AML-193 (cell line): ENCODE data around the gene HOXB5.

Source experiments
- DNase-seq, 2 experiments: peaks; one replicate each; lab custom pipeline; 2025; lab: John Stamatoyannopoulos, UW

The HOXB5 gene

GRCh38 chr17:48615963-48616716 lies 22.6 kb upstream of the HOXB5 start:
- no peak for DNase-seq

- no peak for DNase-seq
These were observed 21.7 kb upstream of the HOXB5 start, which contains the start of gene HOXB8 for GRCh38 chr17:48615047-48615962. Gene HOXB8 (minus strand): TSS chr17:48615292. CDS start chr17:48614704, 588 bp downstream.

GRCh38 chr17:48613862-48614694 lies 20.5 kb upstream of the HOXB5 start:
- DNase-seq: no peak

DNA sequence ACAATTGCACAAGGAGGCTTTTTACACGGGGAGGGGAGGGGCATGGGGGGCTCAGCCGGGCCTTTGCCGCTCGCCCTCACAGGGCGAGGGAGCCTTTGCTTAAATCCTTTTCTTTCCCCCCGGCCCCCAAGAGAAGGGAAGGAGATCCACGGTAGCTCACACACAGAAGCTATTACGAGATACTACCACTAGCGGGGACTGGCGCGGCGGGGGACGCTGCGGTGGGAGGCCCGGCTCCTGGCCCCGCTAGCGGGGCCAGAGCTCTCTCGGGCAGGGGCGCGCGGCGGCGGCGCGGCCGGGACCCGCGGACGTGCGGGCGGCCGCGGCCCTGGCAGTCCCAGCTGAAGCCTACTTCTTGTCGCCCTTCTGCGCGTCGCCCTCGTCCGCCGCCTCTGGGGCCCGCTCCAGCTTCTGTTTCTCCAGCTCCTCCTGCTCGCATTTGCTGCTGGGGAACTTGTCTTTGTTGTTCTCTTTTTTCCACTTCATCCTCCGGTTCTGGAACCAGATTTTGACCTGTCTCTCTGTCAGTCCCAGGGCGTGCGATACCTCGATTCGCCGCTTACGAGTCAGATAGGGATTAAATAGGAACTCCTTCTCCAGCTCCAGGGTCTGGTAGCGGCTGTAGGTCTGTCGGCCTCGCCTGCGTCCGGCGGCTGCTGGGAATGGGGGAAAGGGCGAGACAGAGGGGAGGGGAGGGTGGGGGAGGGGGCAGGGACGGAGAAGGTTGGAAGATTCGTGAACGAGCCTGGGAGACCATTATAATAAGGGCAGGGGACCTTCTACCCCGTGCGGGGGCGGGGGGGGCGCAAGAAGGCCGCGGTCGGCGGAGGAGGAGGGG lies 19.5 kb upstream of the HOXB5 start:
- DNase-seq: no peak

DNA sequence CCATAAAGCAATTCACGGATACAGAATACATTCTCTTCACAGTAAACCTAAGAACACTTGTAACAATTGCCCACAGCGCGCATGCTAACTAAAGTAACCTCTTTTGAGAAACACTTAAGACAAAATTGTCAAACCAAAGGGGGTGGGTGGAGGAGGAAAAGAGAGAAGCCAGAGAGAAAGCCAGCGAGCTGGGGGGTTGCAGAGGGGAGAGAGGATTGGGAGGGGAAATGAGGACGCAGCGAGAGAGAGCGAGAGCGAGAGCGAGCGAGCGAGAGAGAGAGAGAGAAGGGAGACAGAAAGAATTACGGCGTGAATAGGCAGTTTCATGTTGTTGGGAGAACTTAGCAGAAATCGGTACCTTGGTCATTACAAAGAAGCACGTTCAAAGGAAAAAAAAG lies 18.9 kb upstream of the HOXB5 start:
- no peak for DNase-seq

- DNase-seq: no peak
These were observed 18.3 kb upstream of the HOXB5 start for GRCh38 chr17:48611681-48612455.

- DNase-seq: no peak
These were observed 17.6 kb upstream of the HOXB5 start for GRCh38 chr17:48611213-48611612.

DNA sequence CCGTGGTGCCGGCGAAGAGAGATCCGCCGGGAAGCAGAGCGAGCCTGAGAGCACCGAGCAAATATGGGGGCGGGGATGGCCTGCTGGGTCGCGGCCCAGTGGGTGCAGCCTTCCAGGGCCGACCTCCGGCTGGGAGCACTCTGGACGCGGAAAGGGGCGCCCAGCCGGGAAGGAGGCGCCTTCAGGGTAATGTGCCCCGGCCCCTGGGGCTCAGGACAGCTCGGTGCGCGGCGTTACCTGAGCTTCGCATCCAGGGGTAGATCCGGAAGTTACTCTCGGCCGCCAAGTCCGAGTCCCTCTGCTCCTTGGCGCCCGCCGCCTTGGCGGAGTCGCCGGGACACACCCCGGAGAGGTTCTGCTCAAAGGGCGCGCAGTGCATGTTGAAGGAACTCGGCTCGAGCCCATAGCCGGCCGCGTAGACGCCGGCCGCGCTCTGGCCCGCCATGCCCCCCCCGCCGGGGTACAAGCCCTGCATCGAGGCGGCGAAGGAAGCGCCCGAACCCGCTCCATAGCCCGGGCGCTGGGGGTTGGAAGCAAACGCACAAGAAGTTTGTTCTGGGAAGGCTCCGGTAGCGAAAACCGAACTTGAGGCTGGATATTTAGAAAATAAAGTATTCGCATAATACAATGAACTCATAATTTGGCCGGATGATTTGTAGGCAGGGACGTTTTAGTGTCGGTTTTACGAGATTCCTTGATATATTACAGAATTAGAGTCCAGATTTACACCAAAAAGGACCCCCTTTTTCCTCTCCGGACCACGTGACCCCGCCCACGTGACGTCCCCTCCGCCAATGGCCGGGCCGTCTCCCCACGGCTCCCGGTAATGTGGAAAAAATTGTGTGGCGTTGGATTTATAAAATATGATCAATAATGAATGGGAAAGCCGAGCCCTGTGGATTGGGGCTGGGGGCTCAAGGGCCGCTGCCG lies 17.0 kb upstream of the HOXB5 start, which contains the start of gene HOXB7:
Gene HOXB7 (minus strand): TSS at position 736 of the 930 bp plus-strand sequence. CDS start 99 bp downstream, at position 637.
- DNase-seq: no peak

- DNase-seq: no peak
These were observed 16.2 kb upstream of the HOXB5 start for GRCh38 chr17:48609759-48610281.

GRCh38 chr17:48609033-48609432 lies 15.5 kb upstream of the HOXB5 start:
- no peak for DNase-seq

DNA sequence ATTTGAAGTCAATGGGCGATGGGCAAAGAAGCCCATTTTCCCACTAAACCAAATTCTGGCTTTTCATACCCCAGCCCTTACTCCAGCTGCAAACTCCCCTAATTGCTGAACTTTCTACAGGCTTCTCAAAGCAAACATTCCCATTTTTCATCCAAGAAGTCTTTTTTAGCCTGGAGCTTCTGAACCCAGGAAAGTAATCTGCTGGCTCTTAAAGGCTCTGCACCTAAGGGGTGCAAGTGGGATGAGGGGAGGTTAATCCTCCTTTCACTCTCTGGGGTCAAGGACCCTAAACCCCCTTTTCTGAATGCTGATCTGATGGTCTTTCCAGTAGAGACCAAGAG lies 14.9 kb upstream of the HOXB5 start:
- no peak for DNase-seq

DNA sequence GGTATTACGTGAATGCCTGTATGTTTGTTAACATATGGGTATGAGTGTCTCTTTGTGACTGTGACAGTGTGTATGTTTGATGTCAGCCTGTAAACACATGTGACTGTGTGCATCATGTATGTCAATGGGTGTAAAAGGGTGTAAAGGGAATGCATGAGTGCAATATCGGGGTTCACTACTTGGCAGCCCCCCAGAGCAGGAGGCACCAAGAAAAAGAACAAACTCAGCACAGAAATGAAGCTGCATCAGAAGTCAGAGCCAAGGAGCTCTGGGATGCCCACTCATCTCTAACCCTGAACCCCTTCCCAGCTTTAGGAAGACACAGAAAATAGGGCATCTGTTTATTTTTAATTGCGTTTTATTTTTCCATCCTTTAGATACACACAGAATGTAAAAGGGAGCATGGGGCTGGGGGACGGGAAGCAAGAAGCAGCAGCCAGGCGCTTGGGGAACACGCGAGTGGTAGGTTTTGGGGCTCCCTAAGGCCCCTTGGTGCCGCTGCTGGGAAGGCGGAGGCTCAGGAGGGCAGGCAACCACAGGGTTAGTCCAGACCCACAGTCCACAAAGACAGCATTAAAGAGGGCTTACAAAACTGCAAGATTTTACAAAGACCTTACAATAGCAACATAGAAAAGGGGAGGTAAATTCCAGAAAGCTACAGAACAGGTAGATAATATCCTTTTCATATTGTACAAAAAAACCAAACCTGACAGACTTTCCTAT lies 13.5 kb upstream of the HOXB5 start:
- DNase-seq: no peak

DNA sequence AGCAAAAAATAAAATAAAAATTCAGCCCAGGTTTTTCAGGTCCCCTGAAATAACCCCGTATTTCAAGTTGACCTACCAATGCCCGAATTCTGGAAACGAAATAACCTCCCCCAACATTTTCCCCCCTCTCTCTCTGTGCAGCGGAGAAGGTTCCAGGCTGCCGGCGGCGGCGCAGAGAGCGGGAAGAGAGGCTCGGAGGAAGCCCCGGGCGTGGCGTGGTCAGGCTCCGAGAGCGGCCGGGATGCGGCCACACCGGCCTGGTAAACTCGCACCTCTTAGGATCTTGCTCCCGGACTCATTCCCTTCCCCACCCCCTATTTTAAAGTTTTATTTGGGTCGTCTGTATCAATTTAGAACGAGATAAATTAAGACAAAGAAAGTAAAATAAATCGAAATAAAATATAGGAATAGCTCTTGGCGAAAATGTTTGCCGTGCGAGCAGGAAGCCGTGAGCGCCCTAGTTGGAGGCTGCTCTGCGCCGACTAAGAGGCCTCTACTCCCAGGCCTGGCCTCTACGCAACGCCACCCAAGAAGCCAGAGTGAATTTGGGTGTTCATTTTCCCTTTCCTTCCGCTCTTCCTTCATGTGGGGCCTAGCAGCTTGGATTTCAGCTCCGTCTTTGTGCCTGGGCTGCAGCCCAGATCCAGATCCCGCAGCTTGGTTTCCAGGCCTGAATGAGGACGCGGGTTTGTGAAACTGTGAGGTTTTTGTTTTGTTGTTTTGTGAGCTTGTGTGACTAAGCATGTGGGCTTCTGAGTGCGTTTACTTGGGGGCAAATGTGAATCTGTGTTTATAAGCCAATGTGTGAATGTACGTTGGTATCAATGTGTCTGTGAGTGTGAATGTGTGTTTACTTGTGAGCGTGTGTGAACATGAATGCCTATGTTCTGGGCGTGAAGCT lies 12.7 kb upstream of the HOXB5 start:
- no peak for DNase-seq

DNA sequence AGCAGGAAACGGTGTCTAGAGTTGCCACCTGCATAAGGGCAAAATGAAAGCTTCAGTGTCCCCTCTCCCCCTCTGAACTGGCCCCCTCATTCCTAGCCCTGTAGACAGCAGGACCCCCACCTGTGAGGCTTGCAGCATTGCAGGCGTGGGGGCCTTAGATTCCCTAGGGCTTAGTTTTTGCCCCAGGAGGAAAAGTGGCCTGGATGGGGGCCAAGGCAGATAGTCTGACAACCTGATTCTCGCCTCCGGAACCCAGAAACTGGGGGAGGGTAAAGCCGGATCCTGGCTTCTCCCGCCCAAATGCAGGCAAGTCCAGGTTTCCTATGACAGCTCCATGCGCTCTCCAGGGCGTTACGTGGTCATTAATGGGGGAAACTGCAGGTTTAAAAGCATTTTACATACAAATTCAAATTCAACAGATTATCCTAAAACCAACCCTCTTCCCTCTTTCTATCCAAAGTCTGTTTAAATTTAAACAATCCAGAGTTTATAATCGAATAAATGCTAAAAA lies 11.9 kb upstream of the HOXB5 start:
- no peak for DNase-seq

DNA sequence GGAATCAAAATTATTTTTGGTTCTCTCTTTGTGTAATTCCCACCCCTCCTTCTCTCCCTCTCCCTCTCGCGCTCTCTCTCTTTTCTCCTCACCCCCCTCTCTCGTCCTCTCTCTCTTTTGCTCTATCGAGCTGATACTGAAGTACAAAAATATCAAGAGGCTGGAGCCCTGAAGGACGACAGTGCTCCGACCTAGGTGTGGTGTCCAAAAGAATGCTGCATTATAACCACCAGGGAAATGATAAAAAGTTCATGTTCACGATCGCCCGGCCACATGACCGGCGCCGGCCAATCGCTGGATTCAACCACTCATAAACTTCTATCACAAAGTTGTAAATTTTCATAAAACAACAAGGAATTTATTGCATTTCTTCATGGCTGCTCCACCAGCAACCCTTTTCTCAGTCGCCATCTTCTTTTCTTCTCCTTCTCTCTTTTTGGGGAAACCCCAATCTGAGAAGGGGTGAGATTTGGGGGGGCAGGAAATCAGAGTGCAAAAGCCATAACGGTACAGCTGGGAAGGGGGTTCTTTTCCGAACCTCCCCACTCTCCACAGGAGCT lies 11.3 kb upstream of the HOXB5 start, which contains the start of gene HOXB6:
Gene HOXB6 (minus strand): TSS at position 217 of the 560 bp plus-strand sequence. CDS start 6,836 bp downstream, outside the sequence.
- DNase-seq: peak; percentile 21 to 22

- peak; percentile 19 to 29 for DNase-seq
These were observed 10.6 kb upstream of the HOXB5 start for GRCh38 chr17:48603959-48604769.
